Suprapubic skin (tissue), 4 donors: ENCODE measurements around the gene ZNF14. TPM values are rescaled to one million over a fixed set of nuclear protein-coding genes. Genes with fewer than 3 reads are reported as not detected.
"Not testable (repeated sequence)": the region's sequence is repeated elsewhere in the genome, so short reads cannot be mapped to it uniquely, and the experiment has no call there.

Experiments
- DNase-seq, 2 donors: peaks; one replicate each; pipeline ENCODE4 v3.0.0-alpha.2; 2019; ENCODE audit warnings: low spot score in 2 of 2
- H3K27ac ChIP-seq: fragments of 200-600 bp; sonication (generic); one replicate; pipeline ENCODE4 v1.5.1; 2019
- H3K27me3 ChIP-seq: fragments of 200-600 bp; sonication (generic); one replicate; pipeline ENCODE4 v1.5.1; 2019
- H3K36me3 ChIP-seq: fragments of 200-600 bp; sonication (generic); one replicate; pipeline ENCODE4 v1.5.1; 2019
- H3K4me1 ChIP-seq: fragments of 200-600 bp; sonication (generic); one replicate; pipeline ENCODE4 v1.5.1; 2019
- H3K4me3 ChIP-seq: fragments of 200-600 bp; sonication (generic); one replicate; pipeline ENCODE4 v1.5.1; 2019; ENCODE audit warnings: mild to moderate bottlenecking
- H3K9me3 ChIP-seq: fragments of 200-600 bp; sonication (generic); one replicate; pipeline ENCODE4 v1.5.1; 2019
- EP300 ChIP-seq: sonication (generic); formaldehyde crosslinking; IDR thresholded peaks from one replicate; pipeline ENCODE4 v1.6.1; 2017; ENCODE audit warnings: antibody characterized with exemption
- POLR2A ChIP-seq, 2 donors: fragments of 450-650 bp; IDR thresholded peaks; one replicate each; pipeline ENCODE4 v1.6.1; 2017; ENCODE audit warnings: antibody characterized with exemption in 2 of 2, mild to moderate bottlenecking in 2 of 2, moderate library complexity in 2 of 2
- POLR2AphosphoS5 ChIP-seq, 3 donors: sonication (generic); formaldehyde crosslinking; IDR thresholded peaks; one replicate each; pipeline ENCODE4 v1.6.1; 2017; ENCODE audit warnings: antibody characterized with exemption in 3 of 3
- WGBS: methylation state at CpG from one replicate; pipeline ENCODE4 v1.1.5; 2018; 5-methylcytosine and 5-hydroxymethylcytosine counted together
- total RNA-seq, 4 donors: library from RNA; depleted of rRNA; stranded (reverse); fragments of >200 nt; gene quantifications; one replicate each; pipeline ENCODE4 v1.1.0, GENCODE V29; 2016
- TF ChIP-seq, protein P1 (sequence below), 2 donors: fragments of 200-600 bp in 1 of 2; fragments of 450-650 bp in 1 of 2; sonication (generic) in 1 of 2; IDR thresholded peaks; one replicate each; pipeline ENCODE4 v1.5.1; 2016 to 2019; ENCODE audit warnings: antibody characterized with exemption in 2 of 2, mild to moderate bottlenecking in 1 of 2, moderate library complexity in 1 of 2

Gene ZNF14
- total RNA-seq, result 10 to 100 TPM in 1 of 4 donors, 1 to 10 TPM in 3; 4.9 to 12.3 (median 6.1) TPM

DNA sequence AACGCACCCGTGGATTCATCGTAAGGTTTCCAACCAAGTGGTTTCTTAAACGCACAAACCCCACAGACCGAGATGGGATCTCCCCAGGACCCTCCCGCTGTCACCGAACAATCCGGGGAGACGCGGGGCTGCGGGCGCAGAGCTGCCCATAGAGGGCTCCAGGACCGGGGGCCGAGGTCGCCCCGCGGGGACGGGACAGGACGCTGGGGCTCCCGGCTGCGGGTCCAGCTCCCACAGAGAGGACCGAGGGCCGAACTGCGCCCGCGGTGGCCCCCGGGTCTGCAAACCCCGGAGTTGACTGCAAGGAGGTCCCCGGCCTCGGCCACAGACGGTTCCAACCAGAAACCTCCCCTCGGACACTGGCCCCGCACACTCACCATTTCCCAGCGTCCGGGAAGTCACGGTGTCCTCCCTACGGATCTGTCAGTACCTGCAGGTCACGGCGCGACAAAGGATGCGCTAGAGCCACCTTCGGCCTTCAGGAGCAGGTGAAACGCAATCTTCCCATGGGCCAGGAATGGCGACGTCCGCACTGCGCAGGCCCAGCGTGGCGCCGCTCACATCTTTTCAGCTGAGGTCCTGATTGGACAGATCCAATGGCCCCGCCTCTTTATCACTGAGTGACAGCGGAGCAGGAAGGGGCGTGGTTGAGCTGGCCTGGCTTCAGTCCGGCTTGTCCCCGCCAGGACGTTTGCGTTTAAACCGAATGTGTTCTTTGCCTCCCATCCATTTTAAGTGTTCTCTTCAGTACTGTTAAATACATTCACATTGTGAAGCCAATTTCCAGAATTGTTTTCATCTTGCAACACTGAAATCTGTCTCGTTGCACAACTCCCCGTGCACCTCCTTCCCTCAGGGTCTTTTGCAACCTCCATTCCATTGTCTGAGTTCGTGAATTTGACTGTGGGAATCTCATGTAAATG, at the start of gene ZNF14:
Gene ZNF14 (minus strand): TSS at position 534 of the 923 bp plus-strand sequence. CDS start 154 bp downstream, at position 380.
- peaks cover 11% of the 10 kb centered on the region for H3K36me3 ChIP-seq
- DNase-seq, result peak; percentile 95
- H3K27me3 ChIP-seq, result no peaks in the 10 kb centered on the region
- peak within 1 kb of the TSS; percentile 78 for H3K4me3 ChIP-seq
- H3K9me3 ChIP-seq, result no peaks in the 10 kb centered on the region
- under 1% methylated on average over 26 of the region's 61 CpGs for WGBS
- H3K27ac ChIP-seq, result peak within 1 kb of the TSS; percentile 42
- peaks cover 8% of the 10 kb centered on the region for H3K4me1 ChIP-seq
- TF ChIP-seq EP300 (no peak), POLR2A (IDR thresholded peaks at IDR 0.05) (peak in 1 of 2 donors; percentile 68), POLR2AphosphoS5 (IDR thresholded peaks at IDR 0.05) (peak; percentile 33 to 64 (median 62))
- TF ChIP-seq, protein P1, sequence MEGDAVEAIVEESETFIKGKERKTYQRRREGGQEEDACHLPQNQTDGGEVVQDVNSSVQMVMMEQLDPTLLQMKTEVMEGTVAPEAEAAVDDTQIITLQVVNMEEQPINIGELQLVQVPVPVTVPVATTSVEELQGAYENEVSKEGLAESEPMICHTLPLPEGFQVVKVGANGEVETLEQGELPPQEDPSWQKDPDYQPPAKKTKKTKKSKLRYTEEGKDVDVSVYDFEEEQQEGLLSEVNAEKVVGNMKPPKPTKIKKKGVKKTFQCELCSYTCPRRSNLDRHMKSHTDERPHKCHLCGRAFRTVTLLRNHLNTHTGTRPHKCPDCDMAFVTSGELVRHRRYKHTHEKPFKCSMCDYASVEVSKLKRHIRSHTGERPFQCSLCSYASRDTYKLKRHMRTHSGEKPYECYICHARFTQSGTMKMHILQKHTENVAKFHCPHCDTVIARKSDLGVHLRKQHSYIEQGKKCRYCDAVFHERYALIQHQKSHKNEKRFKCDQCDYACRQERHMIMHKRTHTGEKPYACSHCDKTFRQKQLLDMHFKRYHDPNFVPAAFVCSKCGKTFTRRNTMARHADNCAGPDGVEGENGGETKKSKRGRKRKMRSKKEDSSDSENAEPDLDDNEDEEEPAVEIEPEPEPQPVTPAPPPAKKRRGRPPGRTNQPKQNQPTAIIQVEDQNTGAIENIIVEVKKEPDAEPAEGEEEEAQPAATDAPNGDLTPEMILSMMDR (IDR thresholded peaks at IDR 0.05), result no peak

DNA sequence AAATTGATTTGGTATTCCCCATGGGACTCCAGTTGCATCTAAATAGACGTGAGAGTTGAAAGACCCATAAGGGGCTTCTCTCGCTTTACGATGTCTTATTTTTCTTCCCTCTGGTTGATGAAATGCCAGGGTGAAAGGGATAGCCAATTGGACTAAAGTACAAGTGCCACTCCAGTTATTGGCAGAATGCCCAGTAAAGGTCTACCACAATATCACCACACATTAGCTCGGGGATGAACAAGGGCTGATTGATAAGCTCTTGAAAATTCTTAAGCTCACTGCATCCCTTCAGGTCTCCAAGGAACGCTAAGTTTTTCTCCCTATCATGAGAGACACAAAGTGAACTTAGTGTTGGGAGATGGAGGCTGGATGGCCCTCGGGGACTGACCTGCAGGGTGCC, 48.9 kb upstream of the ZNF14 start:
- H3K36me3 ChIP-seq, result peaks cover 10% of the 10 kb centered on the region
- DNase-seq, H3K27me3 ChIP-seq, H3K9me3 ChIP-seq, H3K27ac ChIP-seq, H3K4me3 ChIP-seq: not testable (repeated sequence)
- WGBS, result 89% methylated on average over 6 of the region's 6 CpGs
- H3K4me1 ChIP-seq, result peaks cover 13% of the 10 kb centered on the region

DNA sequence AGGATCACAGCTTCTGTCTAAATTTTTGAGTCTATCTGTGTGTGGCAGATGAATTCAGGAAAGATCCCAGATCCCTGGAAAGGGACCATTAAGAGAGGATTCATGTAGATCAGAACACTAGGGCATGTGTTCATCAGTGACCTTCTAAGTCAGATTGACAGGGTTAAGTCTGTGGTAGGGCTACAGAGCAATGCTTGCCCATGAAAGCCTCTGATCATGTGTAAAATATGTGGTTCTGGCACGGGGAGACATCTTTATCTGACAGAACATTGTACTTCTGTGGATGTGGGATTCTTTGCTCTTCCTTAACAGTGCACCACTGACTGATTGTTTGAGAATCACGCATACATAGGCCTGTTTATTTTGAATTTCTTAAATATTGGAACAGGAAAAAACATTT, 45.8 kb upstream of the ZNF14 start:
- WGBS, result 72% methylated on average over 2 of the region's 2 CpGs
- peaks cover 23% of the 10 kb centered on the region for H3K4me1 ChIP-seq

DNA sequence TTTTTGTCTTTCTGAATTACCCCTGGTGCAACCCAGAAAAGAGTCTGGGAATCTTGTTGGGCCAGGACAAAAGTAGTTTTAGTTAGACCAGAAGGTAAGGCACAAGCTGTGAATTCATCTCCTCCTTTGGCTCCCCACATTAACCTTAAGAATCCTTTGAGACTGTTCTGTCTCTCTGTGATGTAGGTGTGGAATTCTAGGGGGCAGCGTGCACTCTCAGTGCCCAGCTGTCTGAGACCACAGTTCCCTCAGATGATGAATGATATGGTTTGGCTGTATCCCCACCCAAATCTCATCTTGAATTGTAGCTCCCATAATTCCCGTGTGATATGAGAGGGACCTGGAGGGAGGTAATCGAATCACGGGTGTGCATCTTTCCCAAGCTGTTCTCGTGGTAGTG, 44.8 kb upstream of the ZNF14 start:
- H3K36me3 ChIP-seq, result no peaks in the 10 kb centered on the region
- no peak for DNase-seq
- no peaks in the 10 kb centered on the region for H3K27me3 ChIP-seq
- peaks cover 23% of the 10 kb centered on the region for H3K4me1 ChIP-seq
- no peaks in the 10 kb centered on the region for H3K9me3 ChIP-seq
- TF ChIP-seq POLR2AphosphoS5 (IDR thresholded peaks at IDR 0.05) (no peak), EP300 (no peak), POLR2A (IDR thresholded peaks at IDR 0.05) (no peak)
- TF ChIP-seq, protein P1 (IDR thresholded peaks at IDR 0.05), result no peak
- WGBS, result 75% methylated on average over 5 of the region's 5 CpGs
- no peak overlapping the region for H3K27ac ChIP-seq
- H3K4me3 ChIP-seq, result no peak overlapping the region

More for the DNA sequence above, 45.8 kb upstream of the ZNF14 start:
- TF ChIP-seq POLR2AphosphoS5 (IDR thresholded peaks at IDR 0.05), result no peak
- no peak for TF ChIP-seq POLR2A (IDR thresholded peaks at IDR 0.05)
- no peak for TF ChIP-seq EP300
- TF ChIP-seq, protein P1 (IDR thresholded peaks at IDR 0.05), result no peak
- H3K9me3 ChIP-seq, result no peaks in the 10 kb centered on the region
- no peak overlapping the region for H3K4me3 ChIP-seq
- no peak overlapping the region for H3K27ac ChIP-seq
- no peaks in the 10 kb centered on the region for H3K36me3 ChIP-seq
- no peak for DNase-seq
- H3K27me3 ChIP-seq, result no peaks in the 10 kb centered on the region

DNA sequence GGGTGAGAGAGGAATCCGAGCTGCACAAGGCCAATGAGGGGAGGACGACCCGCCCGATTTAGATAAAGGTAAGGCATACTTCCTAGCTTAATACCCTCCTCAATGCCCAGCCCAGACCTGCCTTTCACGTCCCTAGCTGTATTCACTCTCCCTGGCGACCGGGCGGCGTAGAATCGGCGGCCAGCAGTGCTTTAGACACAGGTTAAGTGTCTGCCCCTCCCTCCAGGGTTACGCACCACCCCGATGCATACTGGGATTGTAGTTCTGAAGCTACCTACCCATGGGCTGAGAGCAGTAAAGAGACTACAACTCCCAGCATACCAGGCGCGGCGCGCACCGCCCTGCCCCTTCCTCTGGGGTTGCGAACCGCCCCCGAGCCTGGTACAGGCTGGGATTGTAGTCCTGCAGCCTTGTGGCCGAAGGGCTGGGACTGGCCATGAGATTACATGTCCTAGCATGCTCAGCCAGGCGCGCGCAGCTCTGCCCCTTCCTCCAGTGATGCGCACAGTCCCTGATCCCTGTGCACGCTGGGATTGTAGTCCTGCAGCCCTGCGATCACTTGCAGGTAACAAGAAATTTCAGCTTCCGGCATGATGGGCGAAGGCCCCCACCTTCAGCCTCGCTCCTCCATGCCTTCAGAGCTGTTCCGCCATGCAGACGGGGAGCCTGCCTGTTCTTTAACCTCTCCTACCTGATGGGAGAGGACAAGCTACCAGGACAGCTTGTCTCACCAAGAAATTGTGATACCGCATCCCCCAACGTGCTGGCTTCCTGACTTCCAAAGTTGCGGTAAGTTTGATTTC, 43.5 kb upstream of the ZNF14 start:
- peak overlapping the region; percentile 72 for H3K27ac ChIP-seq
- peak; percentile 98 for DNase-seq
- H3K27me3 ChIP-seq, result no peaks in the 10 kb centered on the region
- H3K4me1 ChIP-seq, result peaks cover 23% of the 10 kb centered on the region
- peak overlapping the region; percentile 71 for H3K4me3 ChIP-seq
- 0% methylated on average over 35 of the region's 36 CpGs for WGBS
- TF ChIP-seq POLR2AphosphoS5 (IDR thresholded peaks at IDR 0.05) (peak; percentile 12 to 59 (median 54)), POLR2A (IDR thresholded peaks at IDR 0.05) (no peak), EP300 (no peak)
- no peaks in the 10 kb centered on the region for H3K9me3 ChIP-seq
- H3K36me3 ChIP-seq, result no peaks in the 10 kb centered on the region

DNA sequence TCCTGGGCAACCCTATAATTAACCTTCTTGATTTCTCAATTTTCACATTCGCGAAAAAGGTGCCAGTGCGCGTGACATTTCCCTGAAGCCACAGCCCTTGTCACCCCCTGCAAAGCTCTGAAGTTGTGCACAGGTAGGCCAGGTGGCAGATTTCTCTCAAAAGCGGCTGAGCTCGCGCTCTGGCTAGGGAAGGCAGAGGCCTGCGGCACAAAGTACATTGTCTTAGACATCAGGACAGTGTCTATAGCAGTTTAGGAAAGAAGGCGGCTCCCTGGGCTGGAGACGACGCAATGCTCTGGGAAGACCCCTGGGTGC, 42.9 kb upstream of the ZNF14 start:
- Histone ChIP-seq H3K36me3 (no peaks in the 10 kb centered on the region), H3K27me3 (no peaks in the 10 kb centered on the region), H3K4me3 (peak overlapping the region; percentile 71), H3K27ac (peak overlapping the region; percentile 72), H3K4me1 (peaks cover 23% of the 10 kb centered on the region), H3K9me3 (no peaks in the 10 kb centered on the region)
- TF ChIP-seq, protein P1 (IDR thresholded peaks at IDR 0.05), result no peak
- no peak for TF ChIP-seq POLR2A (IDR thresholded peaks at IDR 0.05)
- no peak for TF ChIP-seq POLR2AphosphoS5 (IDR thresholded peaks at IDR 0.05)
- no peak for TF ChIP-seq EP300
- DNase-seq, result no peak
- 2% methylated on average over 11 of the region's 11 CpGs for WGBS
